Breast epithelium (tissue), 4 donors: ENCODE data around the gene NR2F1. TPM values are rescaled to one million over a fixed set of nuclear protein-coding genes. Genes with fewer than 3 reads are reported as not detected.
A peak's percentile ranks its signal among the peaks of the same experiment; 100 is the strongest.

Source experiments
- DNase-seq, 2 donors: peaks; one replicate each; pipeline ENCODE4 v3.0.0-alpha.2; 2019; ENCODE audit warnings: low spot score in 2 of 2
- H3K27ac ChIP-seq, 2 donors: fragments of 200-600 bp; sonication (generic) in 1 of 2; one replicate each; pipeline ENCODE4 v1.5.1; 2016 to 2019; ENCODE audit warnings: mild to moderate bottlenecking in 1 of 2
- H3K27me3 ChIP-seq, 2 donors: fragments of 200-600 bp; sonication (generic) in 1 of 2; one replicate each; pipeline versions ENCODE4 v1.5.1 to v1.6.0; 2017 to 2019; ENCODE audit warnings: control low read depth in 1 of 2, mild to moderate bottlenecking in 1 of 2
- H3K36me3 ChIP-seq: fragments of 200-600 bp; one replicate; pipeline ENCODE4 v1.5.1; 2019
- H3K4me1 ChIP-seq, 2 donors: fragments of 200-600 bp; sonication (generic); one replicate each; pipeline ENCODE4 v1.5.1; 2016 to 2019; ENCODE audit warnings: control low read depth in 1 of 2
- H3K4me3 ChIP-seq, 3 donors: fragments of 200-600 bp; sonication (generic); 1 replicate in 2 of 3; 2 replicates in 1 of 3; pipeline ENCODE4 v1.5.1; 2016 to 2019; ENCODE audit warnings: mild to moderate bottlenecking in 3 of 3, moderate library complexity in 2 of 3
- H3K9me3 ChIP-seq, 2 donors: fragments of 200-600 bp; sonication (generic) in 1 of 2; one replicate each; pipeline ENCODE4 v1.5.1; 2016 to 2019; ENCODE audit warnings: control low read depth in 1 of 2
- POLR2A ChIP-seq: fragments of 450-650 bp; IDR thresholded peaks from one replicate; pipeline ENCODE4 v1.6.1; 2016; ENCODE audit warnings: antibody characterized with exemption, mild to moderate bottlenecking, moderate library complexity
- POLR2AphosphoS5 ChIP-seq, 3 donors: sonication (generic); formaldehyde crosslinking; IDR thresholded peaks; one replicate each; pipeline ENCODE4 v1.6.1; 2017; ENCODE audit warnings: antibody characterized with exemption in 3 of 3
- intact Hi-C: fragments of 100-400 bp; cut with DNase I; formaldehyde crosslinking; loops from one replicate; pipeline ENCODE4 v1.15.1; 2023; ENCODE audit warnings: low total_unique reads
- total RNA-seq, 3 donors: library from RNA; depleted of rRNA; stranded (reverse); fragments of >200 nt; gene quantifications; one replicate each; pipeline ENCODE4 v1.1.0, GENCODE V29; 2016
- TF ChIP-seq, protein P1 (sequence below), 3 donors: fragments of 450-650 bp; IDR thresholded peaks; one replicate each; pipeline ENCODE4 v1.5.1; 2016 to 2017; ENCODE audit warnings: antibody characterized with exemption in 3 of 3, mild to moderate bottlenecking in 3 of 3, moderate library complexity in 3 of 3

NR2F1 gene
- total RNA-seq, 3 donors from 2014 or later: 4.6 to 63.6 (median 59.1) TPM

GRCh38 chr5:93611273-93611975 lies 28.4 kb downstream of the NR2F1 start:
- intact Hi-C loops: loop anchor here (5.0 kb wide), 1 partner anchor 191 kb away; no protein-coding TSS in a partner anchor
- Histone ChIP-seq H3K27me3 (peaks cover 0 to 70% of the 10 kb centered on the region in 2 donors), H3K36me3 (no peaks in the 10 kb centered on the region), H3K4me3 (peak overlapping the region in 2 of 3 donors; percentile 22 to 39), H3K9me3 (no peaks in the 10 kb centered on the region), H3K4me1 (no peaks in the 10 kb centered on the region), H3K27ac (no peak overlapping the region)
- TF ChIP-seq POLR2A (no peak), POLR2AphosphoS5 (IDR thresholded peaks at IDR 0.05) (no peak)
- TF ChIP-seq, protein P1, sequence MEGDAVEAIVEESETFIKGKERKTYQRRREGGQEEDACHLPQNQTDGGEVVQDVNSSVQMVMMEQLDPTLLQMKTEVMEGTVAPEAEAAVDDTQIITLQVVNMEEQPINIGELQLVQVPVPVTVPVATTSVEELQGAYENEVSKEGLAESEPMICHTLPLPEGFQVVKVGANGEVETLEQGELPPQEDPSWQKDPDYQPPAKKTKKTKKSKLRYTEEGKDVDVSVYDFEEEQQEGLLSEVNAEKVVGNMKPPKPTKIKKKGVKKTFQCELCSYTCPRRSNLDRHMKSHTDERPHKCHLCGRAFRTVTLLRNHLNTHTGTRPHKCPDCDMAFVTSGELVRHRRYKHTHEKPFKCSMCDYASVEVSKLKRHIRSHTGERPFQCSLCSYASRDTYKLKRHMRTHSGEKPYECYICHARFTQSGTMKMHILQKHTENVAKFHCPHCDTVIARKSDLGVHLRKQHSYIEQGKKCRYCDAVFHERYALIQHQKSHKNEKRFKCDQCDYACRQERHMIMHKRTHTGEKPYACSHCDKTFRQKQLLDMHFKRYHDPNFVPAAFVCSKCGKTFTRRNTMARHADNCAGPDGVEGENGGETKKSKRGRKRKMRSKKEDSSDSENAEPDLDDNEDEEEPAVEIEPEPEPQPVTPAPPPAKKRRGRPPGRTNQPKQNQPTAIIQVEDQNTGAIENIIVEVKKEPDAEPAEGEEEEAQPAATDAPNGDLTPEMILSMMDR (IDR thresholded peaks at IDR 0.05): no peak
- no peak for DNase-seq

- intact Hi-C loops: loop anchor here (5.0 kb wide), 1 partner anchor 190 kb away; no protein-coding TSS in a partner anchor
- peaks cover 0 to 64% of the 10 kb centered on the region in 2 donors for H3K27me3 ChIP-seq
- no peak for DNase-seq
- no peaks in the 10 kb centered on the region for H3K4me1 ChIP-seq
- TF ChIP-seq POLR2A (no peak), POLR2AphosphoS5 (IDR thresholded peaks at IDR 0.05) (no peak)
- TF ChIP-seq, protein P1 (IDR thresholded peaks at IDR 0.05): no peak
- peak overlapping the region in 2 of 3 donors; percentile 22 to 39 for H3K4me3 ChIP-seq
- H3K9me3 ChIP-seq: no peaks in the 10 kb centered on the region
- no peak overlapping the region for H3K27ac ChIP-seq
- H3K36me3 ChIP-seq: no peaks in the 10 kb centered on the region
Measured at GRCh38 chr5:93611976-93612854, 29.2 kb downstream of the NR2F1 start.

DNA sequence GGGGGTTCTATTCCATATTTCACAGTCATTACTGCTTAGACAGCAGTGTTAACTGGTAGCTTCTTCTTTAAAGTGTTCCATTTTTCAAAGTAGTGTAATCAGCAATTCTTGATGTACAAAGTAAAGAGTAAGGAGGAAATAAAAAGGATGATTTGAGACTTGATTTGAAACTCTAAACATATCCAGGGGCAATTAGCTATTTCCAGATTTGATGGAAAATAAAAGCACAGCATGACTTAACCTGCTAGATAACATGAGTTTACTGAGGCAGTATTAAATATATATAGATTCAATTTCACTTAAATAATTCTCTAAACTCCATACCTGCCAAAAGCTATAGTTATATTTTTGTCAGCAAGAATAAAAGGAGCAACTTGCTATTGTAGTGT lies 29.8 kb downstream of the NR2F1 start:
- H3K27me3 ChIP-seq: peaks cover 0 to 57% of the 10 kb centered on the region in 2 donors

GRCh38 chr5:93616538-93617174 lies 33.6 kb downstream of the NR2F1 start:
- intact Hi-C loops: no loop called here
- H3K9me3 ChIP-seq: no peaks in the 10 kb centered on the region
- no peaks in the 10 kb centered on the region for H3K4me1 ChIP-seq
- no peak overlapping the region for H3K27ac ChIP-seq
- TF ChIP-seq POLR2A (no peak), POLR2AphosphoS5 (IDR thresholded peaks at IDR 0.05) (no peak)
- TF ChIP-seq, protein P1 (IDR thresholded peaks at IDR 0.05): no peak
- H3K4me3 ChIP-seq: no peak overlapping the region
- no peaks in the 10 kb centered on the region for H3K36me3 ChIP-seq
- no peak for DNase-seq
- peaks cover 0 to 25% of the 10 kb centered on the region in 2 donors for H3K27me3 ChIP-seq

More for the DNA sequence above, 29.8 kb downstream of the NR2F1 start:
- no peak for DNase-seq
- TF ChIP-seq, protein P1 (IDR thresholded peaks at IDR 0.05): no peak
- TF ChIP-seq POLR2AphosphoS5 (IDR thresholded peaks at IDR 0.05) (no peak), POLR2A (no peak)
- Histone ChIP-seq H3K27ac (no peak overlapping the region), H3K9me3 (no peaks in the 10 kb centered on the region), H3K4me3 (peak overlapping the region in 1 of 3 donors; percentile 39), H3K36me3 (no peaks in the 10 kb centered on the region), H3K4me1 (no peaks in the 10 kb centered on the region)
- intact Hi-C loops: loop anchor here (5.0 kb wide), 1 partner anchor 189 kb away; no protein-coding TSS in a partner anchor
